Prostate gland (tissue), 2 donors: ENCODE measurements around the gene ETFB.

ENCODE experiments used
- POLR2A ChIP-seq: fragments of 450-650 bp; IDR thresholded peaks from one replicate; pipeline ENCODE4 v1.6.1; 2016; ENCODE audit warnings: antibody characterized with exemption, mild to moderate bottlenecking
- TF ChIP-seq, protein P1 (sequence below), 4 experiments: fragments of 200-600 bp in 2 of 4; fragments of 450-650 bp in 2 of 4; sonication (generic) in 2 of 4; IDR thresholded peaks; 1 replicate in 3 of 4; 2 replicates in 1 of 4; pipeline ENCODE4 v1.5.1; 2016 to 2019; ENCODE audit warnings: antibody characterized with exemption in 4 of 4, mild to moderate bottlenecking in 2 of 4, moderate library complexity in 2 of 4

DNA sequence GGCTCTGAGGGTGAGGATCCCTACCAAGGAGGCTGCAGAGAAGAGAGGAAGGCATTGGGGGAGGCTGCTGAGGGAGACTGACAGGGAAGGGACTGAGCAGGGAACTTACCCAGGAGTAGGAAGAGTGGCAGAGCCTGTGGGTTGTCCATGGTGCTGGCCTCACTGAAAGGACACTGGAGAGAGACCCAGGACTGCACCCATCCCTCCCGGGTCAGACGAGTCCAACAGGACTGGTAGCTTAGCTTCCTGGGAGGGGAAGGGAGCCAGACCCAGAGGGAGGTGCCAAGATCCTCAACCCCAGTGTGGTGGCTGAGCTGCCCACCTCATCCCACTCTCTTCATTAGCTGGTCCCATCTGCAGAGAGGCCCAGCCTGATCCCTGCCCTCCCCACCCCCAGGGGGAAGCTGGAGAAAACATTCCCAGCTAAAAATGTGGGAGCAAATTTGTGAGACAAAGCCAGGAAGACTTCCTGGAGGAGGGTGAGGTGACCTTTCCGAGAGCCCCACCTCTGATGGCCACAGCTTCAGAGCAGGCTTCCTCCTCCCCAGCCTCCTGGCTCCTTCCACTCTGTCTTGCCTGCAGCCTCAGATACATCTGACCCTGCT is 24.1 kb downstream of the ETFB start, which contains the start of gene VSIG10L:
- TF ChIP-seq, protein P1, sequence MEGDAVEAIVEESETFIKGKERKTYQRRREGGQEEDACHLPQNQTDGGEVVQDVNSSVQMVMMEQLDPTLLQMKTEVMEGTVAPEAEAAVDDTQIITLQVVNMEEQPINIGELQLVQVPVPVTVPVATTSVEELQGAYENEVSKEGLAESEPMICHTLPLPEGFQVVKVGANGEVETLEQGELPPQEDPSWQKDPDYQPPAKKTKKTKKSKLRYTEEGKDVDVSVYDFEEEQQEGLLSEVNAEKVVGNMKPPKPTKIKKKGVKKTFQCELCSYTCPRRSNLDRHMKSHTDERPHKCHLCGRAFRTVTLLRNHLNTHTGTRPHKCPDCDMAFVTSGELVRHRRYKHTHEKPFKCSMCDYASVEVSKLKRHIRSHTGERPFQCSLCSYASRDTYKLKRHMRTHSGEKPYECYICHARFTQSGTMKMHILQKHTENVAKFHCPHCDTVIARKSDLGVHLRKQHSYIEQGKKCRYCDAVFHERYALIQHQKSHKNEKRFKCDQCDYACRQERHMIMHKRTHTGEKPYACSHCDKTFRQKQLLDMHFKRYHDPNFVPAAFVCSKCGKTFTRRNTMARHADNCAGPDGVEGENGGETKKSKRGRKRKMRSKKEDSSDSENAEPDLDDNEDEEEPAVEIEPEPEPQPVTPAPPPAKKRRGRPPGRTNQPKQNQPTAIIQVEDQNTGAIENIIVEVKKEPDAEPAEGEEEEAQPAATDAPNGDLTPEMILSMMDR (IDR thresholded peaks at IDR 0.05), result no peak
- TF ChIP-seq POLR2A, result no peak
